A549 (cell line): ENCODE measurements around the gene TBATA.

Experiments used
- RNF2 ChIP-seq: fragments of 200-600 bp; sonication (generic); IDR thresholded peaks from 2 replicates; pipeline ENCODE4 v1.6.1; 2016; ENCODE audit warnings: low read depth, mild to moderate bottlenecking, antibody characterized with exemption, moderate library complexity, borderline replicate concordance
- TF ChIP-seq, protein P1 (sequence below): fragments of 450-650 bp; IDR thresholded peaks from 2 replicates; pipeline ENCODE4 v1.6.1; 2014; ENCODE audit warnings: antibody characterized with exemption
- TF ChIP-seq, protein P2 (sequence below): fragments of >200 bp; sonication (Bioruptor Twin); formaldehyde crosslinking; IDR thresholded peaks from 3 replicates; pipeline ENCODE4 v1.5.1; 2016

GRCh38 chr10:70737250-70737649 lies 47.9 kb downstream of the TBATA start:
- TF ChIP-seq, protein P1, sequence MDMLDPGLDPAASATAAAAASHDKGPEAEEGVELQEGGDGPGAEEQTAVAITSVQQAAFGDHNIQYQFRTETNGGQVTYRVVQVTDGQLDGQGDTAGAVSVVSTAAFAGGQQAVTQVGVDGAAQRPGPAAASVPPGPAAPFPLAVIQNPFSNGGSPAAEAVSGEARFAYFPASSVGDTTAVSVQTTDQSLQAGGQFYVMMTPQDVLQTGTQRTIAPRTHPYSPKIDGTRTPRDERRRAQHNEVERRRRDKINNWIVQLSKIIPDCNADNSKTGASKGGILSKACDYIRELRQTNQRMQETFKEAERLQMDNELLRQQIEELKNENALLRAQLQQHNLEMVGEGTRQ, result no peak
- TF ChIP-seq, protein P2, sequence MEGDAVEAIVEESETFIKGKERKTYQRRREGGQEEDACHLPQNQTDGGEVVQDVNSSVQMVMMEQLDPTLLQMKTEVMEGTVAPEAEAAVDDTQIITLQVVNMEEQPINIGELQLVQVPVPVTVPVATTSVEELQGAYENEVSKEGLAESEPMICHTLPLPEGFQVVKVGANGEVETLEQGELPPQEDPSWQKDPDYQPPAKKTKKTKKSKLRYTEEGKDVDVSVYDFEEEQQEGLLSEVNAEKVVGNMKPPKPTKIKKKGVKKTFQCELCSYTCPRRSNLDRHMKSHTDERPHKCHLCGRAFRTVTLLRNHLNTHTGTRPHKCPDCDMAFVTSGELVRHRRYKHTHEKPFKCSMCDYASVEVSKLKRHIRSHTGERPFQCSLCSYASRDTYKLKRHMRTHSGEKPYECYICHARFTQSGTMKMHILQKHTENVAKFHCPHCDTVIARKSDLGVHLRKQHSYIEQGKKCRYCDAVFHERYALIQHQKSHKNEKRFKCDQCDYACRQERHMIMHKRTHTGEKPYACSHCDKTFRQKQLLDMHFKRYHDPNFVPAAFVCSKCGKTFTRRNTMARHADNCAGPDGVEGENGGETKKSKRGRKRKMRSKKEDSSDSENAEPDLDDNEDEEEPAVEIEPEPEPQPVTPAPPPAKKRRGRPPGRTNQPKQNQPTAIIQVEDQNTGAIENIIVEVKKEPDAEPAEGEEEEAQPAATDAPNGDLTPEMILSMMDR, result no peak
- no peak for TF ChIP-seq RNF2
